Right ventricle myocardium inferior (tissue), 1 donor: Measurements from ENCODE around the gene FAM168B. TPM values are rescaled to one million over a fixed set of nuclear protein-coding genes. Genes with fewer than 3 reads are reported as not detected.

Experiments
- ATAC-seq: fragments of 200-7000 bp; cut with Tn5 transposase; one replicate; pipeline ENCODE4 v1.9.1; 2020; ENCODE audit warnings: mild to moderate bottlenecking, moderate library complexity
- DNase-seq: peaks from one replicate; pipeline ENCODE4 v3.0.0; 2021; ENCODE audit errors: missing footprints
- intact Hi-C: fragments of 100-400 bp; cut with DNase I; formaldehyde crosslinking; loops from one replicate; pipeline ENCODE4 v1.11.0; 2022
- total RNA-seq: library from RNA; stranded (reverse); fragmentation: NEBNext Ultra II Directional; extraction: Animal tissue kit (Norgen Biotek cat#: 25700); gene quantifications from one replicate; pipeline ENCODE4 v1.2.1, GENCODE V29; 2021
- donor health status: DM: no; HTN: yes; CAD: no; lungs with severe emphysema.

The FAM168B gene
- total RNA-seq, 1 donor from 2014 or later = 85.6 TPM

DNA sequence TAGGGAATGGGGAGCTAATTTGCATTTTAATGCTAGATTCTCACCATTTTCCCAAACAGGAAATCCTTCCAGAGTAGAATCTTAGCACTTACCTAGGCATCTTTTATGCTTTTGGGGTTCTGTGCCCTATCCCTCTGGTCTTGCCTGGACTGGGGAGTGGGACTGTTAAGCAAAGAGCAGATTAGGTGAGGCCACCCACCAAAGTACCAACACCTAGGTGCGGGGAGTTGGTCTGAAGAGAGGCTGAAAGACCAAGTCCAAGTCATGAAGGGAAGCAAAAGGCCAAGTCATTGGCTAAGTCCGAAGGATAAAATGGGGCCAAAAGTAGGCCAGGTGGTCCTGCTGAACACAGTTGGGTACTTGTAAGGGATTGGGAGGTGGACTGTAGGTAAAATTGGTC is 86.7 kb downstream of the FAM168B start:
- intact Hi-C loops = no loop called here
- ATAC-seq = no peak
- DNase-seq = no peak

DNA sequence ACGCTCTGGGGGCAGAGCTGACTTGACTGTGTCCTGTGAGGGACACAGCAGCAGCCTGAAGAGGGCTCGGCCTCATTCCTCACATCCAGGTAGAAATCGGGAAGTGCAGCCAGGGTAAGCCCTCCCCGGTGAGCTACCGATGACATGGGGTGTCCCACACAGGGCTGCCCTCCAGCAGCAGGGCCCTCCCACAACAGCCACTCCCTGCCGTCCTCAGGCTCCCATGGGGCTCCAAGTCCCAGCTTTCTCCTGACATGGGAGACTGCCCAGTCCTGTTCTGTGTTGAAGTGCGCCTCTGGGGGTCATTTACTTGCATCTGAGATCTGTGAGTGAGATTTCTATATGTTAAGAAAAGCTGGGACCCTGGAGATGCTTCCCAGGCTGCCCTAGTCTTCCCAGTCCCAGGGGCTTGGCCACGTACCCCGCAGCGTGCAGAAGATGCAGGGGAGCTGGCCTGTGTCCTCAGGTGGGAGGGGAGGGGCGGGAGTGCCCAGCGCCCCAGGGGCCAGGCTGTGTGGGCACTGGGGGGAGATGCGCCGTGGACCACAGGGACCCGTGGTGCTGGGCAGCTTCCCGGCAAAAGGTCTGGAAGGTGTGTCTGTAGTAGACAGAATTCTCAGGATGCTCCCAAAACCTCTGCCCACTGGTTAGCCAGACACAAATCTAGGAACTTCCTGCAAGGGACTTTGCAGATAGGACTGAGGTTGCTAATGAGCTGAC is 87.9 kb downstream of the FAM168B start:
- no peak for ATAC-seq
- intact Hi-C loops = no loop called here

DNA sequence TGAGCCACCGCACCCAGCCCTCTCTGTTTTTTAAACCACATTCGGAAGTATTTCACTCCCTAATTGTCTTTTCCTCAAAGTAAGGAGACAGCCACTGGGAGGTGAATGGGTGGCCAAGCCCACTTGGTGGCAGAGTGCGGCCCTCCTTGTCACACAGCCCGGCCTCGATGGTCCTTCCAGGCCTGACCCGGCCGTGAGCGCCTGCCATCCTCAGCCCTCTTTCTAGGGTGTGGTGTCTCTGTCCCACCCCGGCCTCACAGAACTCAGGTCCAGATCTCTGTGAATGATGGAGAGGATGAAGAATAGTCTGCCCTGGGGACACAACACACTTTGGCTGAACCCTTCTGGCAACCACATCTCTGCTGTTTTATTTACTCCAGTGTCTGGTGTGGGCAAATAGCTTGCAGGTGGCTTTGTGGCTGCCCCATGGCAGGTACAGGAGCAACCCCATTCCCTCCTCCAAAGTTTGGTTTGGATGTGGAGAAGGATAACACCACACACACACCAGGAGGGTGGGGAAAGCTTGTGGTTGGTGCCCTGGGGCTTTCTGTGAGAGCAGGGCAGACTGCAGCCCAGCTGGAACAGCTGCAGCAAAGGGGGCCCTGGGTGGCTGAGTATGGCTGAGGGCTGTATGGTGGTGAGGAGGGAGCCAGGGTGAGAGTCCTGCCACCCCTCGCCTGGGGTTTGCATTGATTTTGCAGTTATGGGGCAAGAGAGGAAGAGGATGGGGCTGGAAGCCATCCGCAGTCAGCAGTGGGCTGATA is 88.6 kb downstream of the FAM168B start:
- ATAC-seq (no peak), DNase-seq (no peak)
- intact Hi-C loops = no loop called here

More for the DNA sequence above, 87.9 kb downstream of the FAM168B start:
- no peak for DNase-seq

DNA sequence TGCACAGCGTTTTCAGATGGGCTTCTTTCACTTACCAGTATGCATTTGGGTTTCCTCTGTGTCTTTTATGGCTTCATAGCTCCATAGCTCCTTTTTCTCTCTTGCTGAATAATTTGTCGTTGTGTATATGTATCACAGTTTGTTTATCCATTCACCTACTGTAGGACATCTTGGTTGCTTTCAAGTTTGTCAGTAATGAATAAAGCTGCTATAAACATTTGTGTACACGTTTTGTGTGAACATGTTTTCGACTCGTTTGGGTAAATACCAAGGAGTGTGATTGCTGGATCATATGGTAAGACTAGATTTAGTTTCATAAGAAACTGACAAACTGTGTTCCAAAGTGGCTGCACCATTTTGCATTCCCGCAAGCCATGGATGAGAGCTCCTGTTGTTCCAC is 94.7 kb downstream of the FAM168B start:
- no peak for ATAC-seq
- no peak for DNase-seq
- intact Hi-C loops = no loop called here

Other genes starting within 250 kb of the FAM168B start
- gene PLEKHB2, start 11.9 kb upstream of the FAM168B start, total RNA-seq = 30.8 TPM
- gene POTEE, start 116.1 kb upstream of the FAM168B start, total RNA-seq = not detected